NCI-H510A treated with DMSO at 0.1 percent for 48 hours (cell line): ENCODE measurements around the gene ZNF217.
"Not testable (repeated sequence)": the region's sequence is repeated elsewhere in the genome, so short reads cannot be mapped to it uniquely, and the experiment has no call there.

Experiments
- DNase-seq: peaks from one replicate; lab custom pipeline; 2025; lab: John Stamatoyannopoulos, UW

ZNF217 gene

DNA sequence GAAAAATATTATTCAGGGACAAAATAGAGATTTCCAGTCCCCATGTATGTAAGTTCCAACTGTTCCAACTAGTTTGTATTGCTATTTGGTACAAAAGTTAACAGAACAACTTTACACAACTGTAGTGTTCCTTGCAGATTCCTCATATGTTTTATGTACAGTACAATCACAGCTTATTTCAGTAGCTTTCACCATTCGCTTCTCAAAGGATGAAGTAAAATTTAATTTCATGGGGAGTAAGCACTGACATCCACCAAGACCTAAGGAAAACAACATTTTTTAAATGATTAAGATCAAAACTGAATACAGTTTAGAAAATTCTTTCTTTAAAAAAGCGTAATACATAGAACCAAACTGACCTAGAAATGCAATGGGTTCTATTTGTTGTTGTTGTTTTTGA, 24.6 kb downstream of the ZNF217 start:
- no peak for DNase-seq

DNA sequence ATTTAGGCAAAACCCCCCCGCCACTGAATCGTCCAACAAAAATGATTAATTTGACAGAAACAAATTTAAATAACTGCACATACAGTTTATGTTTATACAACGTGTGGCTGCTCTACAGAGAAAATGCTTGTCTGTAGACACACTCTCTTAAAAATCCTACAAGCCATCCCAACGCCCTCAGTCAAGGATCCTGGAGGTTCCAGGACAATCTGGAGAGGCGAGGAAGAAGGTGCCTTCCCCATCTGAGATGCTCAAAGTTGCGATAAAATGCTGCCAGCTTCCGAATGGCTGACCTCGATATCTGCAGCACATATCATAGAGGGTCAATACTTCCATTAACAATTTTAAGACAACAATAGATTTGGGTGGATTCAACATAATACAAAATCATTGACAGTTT, 25.3 kb downstream of the ZNF217 start:
- no peak for DNase-seq

DNA sequence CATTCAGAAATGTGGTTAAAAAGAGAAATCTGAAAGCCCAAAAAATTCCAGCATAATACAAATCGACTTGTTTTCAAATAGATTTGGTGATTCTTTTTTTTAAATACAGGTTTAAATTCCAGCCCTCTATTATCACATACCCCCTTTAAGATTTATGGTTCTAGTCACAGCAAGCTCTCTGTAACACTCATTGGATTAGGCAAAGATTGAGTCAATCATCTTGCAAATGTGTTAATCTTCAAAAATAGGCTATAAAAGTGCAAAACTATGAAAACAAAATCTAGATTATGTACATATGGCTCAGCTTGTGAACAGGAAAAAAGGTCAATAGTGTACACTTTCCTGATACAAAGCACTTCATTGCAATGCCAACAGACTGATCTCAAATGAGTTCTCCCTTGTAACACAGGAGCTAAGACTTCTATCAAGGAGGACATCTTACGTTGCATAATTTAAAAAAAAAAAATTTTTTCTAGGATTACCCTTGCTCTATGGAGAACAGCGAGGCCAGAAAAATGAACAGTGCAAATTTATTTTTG, 26.2 kb downstream of the ZNF217 start:
- DNase-seq = no peak

DNA sequence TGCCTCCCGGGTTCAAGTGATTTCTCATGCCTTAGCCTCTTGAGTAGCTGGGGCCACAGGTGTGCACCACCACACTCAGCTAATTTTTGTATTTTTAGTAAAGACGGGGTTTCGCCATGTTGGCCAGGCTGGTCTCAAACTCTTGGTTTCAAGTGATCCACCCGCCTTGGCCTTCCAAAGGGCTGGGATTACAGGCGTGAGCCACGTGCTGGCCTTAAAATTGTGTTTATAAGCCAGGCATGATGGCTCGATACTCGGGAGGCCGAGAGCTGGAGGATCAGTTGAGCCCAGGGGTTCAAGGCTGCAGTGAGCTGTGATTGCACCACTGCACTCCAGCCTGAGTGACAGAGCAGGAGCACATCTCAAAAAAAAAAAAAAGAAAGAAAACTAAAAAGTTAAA, 27.0 kb downstream of the ZNF217 start:
- DNase-seq = not testable (repeated sequence)

DNA sequence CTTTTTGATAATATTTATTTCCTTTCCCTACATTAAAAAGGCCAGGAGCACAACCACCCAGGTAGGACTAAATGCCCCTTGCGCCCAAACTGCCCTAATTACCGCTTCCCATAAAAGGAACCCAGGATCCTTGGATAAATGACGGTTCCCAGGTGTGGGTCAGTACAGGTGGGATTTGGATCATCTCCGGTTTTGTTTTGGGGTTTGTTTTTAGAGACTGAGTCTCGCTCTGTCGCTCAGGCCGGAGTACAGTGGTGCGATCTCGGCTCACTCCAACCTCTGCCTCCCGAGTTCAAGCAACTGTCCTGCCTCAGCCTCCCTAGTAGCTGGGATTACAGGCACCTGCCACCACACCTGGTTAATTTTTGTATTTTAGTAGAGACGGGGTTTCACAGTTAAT, 28.4 kb downstream of the ZNF217 start:
- no peak for DNase-seq

DNA sequence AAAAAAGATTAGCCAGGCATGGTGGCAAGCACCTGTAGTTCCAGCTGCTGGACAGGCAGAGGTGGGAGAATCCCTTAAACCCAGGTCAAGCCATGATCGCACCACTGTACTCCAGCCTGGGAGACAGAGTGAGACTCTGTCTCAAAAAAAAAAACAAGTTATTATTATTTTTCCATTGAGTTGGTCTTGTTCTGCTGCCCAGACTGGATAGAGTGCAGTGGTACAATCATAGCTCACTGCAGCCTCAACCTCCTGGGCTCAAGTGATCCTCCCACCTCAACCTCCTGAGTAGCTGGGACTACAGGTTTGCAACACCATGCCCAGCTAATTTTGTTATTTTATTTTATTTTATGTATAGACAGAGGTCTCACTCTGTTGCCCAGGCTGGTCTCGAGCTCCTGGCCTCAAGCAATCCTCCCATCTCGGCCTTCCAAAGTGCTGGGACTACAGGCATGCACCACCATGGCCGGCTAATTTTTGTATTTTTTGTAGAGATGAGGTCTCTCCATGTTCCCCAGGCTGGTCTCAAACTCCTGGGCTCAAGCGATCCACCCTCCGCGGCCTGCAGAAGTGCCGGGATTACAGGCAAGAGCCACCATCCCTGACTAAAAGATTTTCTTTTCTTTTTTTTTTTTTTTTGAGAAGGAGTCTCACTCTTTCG, 31.4 kb downstream of the ZNF217 start:
- DNase-seq = not testable (repeated sequence)

DNA sequence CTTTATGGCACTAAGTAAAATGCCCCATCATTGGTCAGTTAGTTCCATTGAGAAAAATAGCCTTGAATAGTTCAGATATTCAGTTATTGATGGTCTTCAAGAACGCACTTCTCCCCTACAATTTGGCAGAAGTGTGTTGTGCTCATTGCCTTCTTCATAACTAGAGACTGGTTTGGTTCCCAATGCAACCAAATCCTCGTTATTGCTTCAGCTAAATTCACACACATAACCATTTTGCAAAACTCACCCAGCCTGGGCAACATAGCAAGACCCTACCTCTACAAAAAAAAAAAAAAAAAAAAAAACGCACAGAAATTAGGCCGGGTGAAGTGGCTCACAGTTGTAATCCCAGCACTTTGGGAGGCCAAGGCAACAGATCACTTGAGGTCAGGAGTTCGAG, 32.1 kb downstream of the ZNF217 start:
- no peak for DNase-seq

DNA sequence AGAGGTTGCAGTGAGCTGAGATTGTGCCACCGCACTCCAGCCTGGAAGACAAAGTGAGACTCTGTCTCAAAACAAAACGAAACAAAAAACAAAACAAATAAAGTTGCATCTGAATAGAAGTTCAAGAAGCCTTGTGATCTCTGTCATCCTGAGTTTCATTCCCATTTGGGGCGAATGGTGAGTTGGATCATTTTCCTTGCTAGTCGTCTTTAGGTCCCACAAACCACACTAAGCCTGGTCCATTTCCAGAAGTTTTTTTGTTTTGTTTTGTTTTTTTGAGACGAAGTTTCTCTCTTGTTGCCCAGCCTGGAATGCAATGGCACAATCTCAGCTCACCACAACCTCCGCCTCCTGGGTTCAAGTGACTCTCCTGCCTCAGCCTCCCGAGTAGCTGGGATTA, 33.8 kb downstream of the ZNF217 start:
- DNase-seq = no peak

DNA sequence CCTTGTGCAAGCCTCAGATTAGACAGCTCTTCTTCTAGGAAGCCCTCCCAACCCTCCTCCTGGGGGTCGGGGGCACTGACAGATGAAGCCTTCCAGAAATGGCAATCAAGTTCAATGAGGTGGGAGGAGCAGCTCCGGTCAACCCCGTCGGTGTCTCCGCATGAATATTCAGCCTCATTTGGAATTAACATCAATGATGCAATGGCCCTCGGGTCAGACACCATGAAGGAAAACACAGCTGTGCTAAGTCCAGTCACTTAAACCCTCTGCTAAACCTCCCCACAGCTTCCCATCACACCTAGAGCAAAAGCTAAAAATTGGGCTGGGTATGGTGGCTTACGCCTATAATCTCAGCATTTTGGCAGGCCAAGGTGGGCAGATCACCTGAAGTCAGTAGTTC, 36.5 kb downstream of the ZNF217 start:
- DNase-seq = no peak

DNA sequence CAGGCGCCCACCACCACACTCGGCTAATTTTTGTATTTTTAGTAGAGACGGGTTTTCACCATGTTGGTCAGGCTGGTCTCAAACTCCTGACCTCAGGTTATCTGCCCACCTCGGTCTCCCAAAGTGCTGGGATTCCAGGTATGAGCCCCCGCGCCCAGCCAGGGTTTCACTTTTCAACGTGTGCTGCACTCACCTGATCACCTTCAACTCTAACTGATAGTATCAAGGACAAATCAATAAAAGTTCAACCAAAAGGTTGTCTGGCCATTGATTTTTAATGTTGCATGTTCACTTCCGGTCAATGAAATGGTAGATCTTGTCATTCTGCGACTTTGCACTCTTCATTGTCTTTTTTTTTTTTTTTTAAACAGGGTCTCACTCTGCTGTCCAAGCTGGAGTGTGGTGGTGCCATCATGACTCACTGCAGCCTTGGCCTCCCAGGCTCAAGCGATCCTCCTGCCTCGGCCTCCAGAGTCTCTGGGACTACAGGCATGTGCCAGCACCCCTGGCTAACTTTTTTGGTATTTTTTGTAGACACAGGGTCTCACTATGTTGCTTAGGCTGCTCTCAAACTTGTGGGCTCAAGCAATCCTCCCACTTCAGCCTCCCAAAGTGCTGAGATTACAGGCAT, 37.3 kb downstream of the ZNF217 start:
- DNase-seq = no peak

DNA sequence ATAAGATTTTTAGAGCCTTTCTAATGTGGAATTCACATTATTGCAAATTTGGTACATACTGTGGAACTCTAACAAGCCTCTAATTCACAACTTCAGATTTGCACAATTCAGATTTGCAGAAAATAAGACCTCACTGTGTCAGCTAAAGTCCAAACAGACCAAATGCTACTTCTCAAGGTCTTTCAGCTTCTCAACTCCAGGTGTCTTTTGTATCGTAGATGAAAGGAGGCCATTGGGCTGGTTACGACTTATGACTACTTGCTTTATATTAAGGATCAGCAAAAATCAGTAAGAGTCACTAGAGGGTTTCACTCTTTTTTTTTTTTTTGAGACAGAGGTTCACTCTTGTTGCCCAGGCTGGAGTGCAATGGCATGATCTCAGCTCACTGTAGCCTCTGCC, 37.8 kb downstream of the ZNF217 start:
- no peak for DNase-seq

DNA sequence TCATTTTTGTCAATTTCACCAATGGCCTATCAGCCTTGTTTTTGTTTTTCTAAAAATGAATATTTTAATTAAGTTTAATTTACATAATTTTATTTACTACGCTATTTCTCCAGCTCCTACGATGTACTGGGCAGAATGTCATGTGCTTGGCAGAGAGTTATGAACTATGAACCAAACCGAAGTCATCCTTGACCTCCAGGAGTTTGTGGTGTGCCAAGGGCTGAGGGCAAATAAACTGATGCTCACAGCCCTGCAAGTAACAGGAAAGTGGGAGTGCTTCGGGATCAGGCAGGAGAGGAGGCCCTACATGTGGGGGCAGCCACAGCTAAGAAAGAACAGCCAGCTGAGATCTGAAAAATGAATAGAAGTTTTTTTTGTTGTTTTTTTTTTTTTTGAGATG, 38.6 kb downstream of the ZNF217 start:
- DNase-seq = no peak

DNA sequence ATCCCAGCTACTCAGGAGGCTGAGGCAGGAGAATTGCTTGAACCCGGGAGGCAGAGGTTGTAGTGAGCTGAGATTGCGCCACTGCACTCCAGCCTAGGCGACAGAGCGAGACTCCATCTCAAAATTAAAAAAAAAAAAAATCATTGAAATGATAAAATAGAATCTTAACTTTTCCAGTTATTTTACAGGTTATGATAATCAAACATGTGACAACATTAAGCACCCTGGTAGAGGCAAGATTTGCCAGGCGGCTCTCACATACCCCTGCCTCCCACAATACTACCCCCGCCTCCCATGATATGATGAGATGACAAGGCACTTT, 41.1 kb downstream of the ZNF217 start:
- not testable (repeated sequence) for DNase-seq

DNA sequence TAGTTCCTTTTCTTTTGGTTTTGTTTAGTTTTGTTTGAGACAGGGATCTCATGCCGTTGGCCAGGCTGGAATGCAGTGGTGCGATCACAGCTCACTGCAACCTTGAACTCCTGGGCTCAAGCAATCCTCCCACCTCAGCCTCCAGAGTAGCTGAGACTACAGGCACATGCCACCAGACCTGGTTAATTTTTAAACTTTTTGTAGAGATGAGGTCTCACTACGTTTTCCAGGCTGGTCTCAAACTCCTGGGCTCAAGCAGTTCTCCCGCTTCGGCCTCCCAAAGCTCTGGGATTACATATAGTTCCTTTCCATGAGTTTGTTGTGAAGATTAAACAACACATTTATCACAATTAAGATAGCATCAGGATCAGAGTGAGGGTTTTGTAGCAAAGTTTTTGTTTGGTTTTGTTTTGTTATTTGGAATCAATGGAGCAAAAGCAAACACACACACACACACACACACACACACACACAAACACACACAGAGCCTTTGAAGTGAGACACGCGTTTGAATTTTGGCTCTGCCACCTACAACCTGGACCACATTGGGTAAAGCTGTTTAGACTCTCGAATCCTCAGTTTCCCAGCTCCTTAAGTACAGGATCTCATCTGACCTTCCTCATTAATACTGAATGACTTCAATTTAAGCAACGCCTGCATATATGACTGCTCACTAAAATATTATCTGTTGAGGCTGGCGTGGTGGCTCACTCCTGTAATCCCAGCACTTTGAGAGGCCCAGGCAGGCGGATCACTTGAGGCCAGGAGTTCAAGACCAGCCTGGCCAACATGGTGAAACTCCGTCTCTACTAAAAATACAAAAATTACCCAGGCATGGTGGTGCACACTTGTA, 41.7 kb downstream of the ZNF217 start:
- not testable (repeated sequence) for DNase-seq

DNA sequence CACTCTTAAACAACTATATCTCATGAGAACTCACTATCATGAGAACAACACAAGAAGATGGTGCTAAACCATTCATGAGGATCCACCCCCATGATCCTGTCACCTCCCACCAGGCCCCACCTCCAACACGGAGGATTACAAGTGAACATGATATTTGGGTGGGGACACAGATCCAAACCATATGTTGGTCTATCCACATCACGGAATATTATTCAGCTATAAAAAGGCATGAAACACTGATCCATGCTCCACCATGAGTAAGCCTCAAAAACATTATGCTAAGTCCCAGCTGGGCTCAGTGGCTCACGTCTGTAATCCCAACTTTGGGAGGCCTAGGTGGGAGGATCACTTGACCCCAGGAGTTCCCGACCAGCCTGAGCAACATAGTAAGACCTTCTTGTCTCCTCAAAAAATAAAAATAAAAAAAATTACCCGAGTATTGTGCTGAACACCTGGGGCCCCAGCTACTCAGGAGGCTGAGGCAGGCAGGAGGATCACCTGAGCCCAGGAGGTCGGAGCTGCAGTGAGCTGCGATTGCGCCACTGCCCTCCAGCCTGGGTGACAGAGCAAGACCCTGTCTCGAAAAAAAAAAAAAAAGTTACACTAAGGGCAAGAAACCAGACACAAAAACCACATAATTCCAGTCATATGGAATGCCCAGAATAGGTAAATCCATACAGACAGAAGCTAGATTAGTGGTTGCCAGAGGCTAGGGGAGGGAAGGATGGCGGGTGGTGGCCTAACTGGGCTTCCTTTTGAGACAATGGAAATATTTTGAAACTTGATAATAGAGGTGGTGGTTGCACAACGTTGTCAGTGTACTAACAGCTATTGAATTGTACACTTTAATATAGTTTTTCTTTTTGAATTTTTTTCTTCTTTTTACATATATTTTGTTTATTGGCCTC, 43.1 kb downstream of the ZNF217 start:
- DNase-seq = no peak

DNA sequence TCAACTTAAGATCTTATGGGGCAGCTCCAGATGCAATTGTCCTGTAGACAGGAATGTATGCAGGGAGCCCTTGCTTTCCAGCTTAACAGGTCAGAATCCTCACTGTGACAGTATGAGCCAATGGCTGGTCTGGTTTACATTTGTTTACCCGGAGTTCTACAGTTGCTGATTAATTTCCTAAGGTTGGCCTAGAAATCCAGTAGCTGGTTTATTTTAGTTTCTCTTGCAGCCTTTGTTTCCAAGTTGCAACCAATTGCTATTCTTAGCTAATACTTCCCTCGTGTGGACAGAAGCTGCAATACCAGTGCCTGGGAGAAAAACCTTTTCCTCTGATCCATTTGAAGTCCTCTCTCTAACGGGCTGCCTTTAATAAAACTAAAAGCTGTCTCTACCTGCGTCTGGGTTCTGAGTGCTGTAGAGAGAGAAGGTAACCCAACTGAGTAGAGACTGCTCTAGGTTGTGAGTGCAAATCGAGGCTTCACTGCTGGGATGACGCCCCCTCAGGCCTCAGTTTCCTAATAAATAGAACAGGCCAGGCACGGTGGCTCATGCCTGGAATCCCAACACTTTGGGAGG, 45.9 kb downstream of the ZNF217 start:
- DNase-seq = peak; percentile 85

DNA sequence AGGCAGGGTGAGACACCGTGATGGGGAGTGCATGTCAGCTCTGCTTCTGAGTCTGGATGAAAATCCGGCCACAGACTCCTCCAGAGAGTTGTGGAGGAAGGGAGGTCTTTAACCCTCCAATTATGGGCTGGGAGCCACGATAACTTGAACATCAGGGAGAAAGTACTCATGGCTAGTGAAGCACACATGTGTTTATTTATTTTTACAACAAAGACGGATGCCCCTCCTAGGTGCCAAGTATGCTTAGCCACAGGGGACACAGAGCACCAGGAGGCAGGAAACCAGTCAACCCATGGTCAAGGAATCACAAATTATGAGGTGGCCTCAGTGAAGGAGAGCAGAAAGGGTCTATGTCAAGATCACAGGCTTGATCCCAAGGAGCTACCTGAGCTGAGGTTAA, 54.1 kb downstream of the ZNF217 start:
- DNase-seq = no peak

DNA sequence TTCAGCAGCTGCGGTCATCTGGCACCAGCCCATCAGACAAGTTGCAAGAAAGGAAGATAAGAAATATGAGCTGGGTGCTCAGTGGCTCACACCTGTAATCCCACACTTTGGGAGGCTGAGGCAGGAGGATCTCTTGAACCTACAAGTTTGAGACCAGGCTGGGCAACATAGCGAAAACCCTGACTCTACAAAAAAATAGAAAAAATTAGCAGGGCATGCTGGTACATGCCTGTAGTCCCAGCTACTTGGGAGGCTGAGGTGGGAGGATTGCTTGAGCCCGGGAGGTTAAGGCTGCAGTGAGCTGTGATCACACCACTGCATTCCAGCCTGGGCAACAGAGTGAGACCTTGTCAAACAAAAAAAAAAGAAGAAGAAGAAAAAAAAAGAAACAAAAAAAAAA, 57.3 kb downstream of the ZNF217 start:
- DNase-seq = not testable (repeated sequence)

DNA sequence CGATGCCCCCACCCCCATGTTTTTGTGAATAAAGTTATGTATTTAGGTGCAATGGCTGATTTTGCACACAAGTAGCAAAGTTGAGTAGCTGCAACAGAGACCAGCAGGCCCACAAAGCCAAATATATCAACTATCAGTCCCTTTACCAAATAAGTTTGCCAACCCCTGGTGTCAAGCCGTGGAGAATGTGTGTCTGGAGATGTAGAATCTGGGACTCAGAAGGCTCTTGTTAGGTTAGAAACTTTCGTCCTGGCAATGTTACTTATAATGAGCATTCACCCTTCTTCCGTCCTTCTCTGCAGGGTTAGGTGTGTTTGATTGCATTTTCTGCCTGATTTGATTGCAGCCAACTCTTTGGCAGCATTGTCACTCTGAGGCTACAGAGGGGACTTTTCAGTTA, 57.8 kb downstream of the ZNF217 start:
- no peak for DNase-seq

DNA sequence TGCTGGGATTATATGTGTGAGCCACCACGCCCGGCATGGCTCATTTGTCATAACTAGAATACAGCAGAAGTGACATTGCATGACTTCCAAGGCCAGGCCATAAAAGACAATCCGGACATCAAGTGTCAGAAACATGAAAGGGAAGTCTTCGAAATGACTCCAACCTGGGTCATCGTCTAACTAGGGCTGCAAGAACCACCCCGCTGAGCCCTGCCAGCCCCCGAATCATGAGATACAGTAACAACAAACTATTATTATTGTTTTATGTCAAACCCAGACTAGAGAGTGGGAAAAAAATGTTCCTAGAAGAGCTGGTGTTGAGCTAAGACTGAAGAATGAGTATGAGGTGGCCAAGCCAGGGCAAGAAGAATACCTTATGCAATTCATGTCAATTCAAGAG, 59.6 kb downstream of the ZNF217 start:
- no peak for DNase-seq

DNA sequence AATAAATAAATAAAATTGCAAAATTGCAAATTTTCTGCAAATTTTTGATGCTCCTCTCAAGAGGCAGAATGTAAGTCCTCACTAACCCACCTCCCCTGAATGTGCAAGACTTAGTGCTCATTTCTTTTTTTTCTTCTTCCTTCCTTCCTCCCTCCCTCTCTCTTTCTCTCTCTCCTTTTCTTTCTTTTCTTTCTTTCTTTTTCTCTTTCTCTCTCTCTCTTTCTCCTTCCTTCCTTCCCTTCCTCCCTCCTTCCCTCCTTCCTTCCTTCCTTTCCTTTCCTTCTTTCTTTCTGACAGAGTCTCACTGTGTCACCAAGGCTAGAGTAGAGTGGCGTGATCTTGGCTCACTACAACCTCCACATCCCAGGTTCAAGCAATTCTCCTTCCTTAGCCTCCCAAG, 60.1 kb downstream of the ZNF217 start:
- no peak for DNase-seq
